Keratinocyte (primary cell): ENCODE data around the gene SELENOW. TPM values are rescaled to one million over a fixed set of nuclear protein-coding genes. Genes with fewer than 3 reads are reported as not detected.

Experiments used
- DNase-seq: peaks from one replicate; pipeline ENCODE4 v3.0.0-alpha.2; 2011; ENCODE audit warnings: low read depth, missing footprints, low spot score
- FAIRE-seq: peaks from 2 replicates; lab custom pipeline; 2011; peaks lifted over from hg19 to GRCh38; lab: Jason Lieb, UNC
- H2AFZ ChIP-seq: 2 replicates; pipeline ENCODE4 v1.6.0; 2012; ENCODE audit warnings: low read length, control low read depth, inconsistent platforms; ENCODE audit not compliant: control insufficient read depth
- H3K27ac ChIP-seq: 2 replicates; pipeline ENCODE4 v1.5.1; 2011; ENCODE audit warnings: low read length; ENCODE audit not compliant: control insufficient read depth, insufficient read depth
- H3K27me3 ChIP-seq: 3 replicates; pipeline ENCODE4 v1.6.0; 2011; ENCODE audit warnings: low read length; ENCODE audit not compliant: control insufficient read depth, insufficient read depth; ENCODE audit errors: extremely low read depth
- H3K36me3 ChIP-seq, 2 experiments: 2 replicates in 1 of 2; 3 replicates in 1 of 2; pipeline ENCODE4 v1.5.1; 2011; ENCODE audit warnings: low read length in 2 of 2, mild to moderate bottlenecking in 1 of 2; ENCODE audit not compliant: control insufficient read depth in 2 of 2, insufficient read depth in 2 of 2; ENCODE audit errors: extremely low read depth in 1 of 2
- H3K4me1 ChIP-seq: 3 replicates; pipeline ENCODE4 v1.5.1; 2011; ENCODE audit warnings: low read length; ENCODE audit not compliant: control insufficient read depth, insufficient read depth; ENCODE audit errors: extremely low read depth
- H3K4me2 ChIP-seq: 3 replicates; pipeline ENCODE4 v1.6.0; 2011; ENCODE audit warnings: low read depth, low read length; ENCODE audit not compliant: control insufficient read depth, insufficient read depth; ENCODE audit errors: extremely low read depth
- H3K4me3 ChIP-seq, 3 experiments: fragments of 200-600 bp in 1 of 3; sonication (generic) in 1 of 3; 2 replicates in 2 of 3; 3 replicates in 1 of 3; pipeline ENCODE4 v1.5.1; 2011 to 2016; ENCODE audit warnings: low read length in 3 of 3, mild to moderate bottlenecking in 3 of 3, control low read depth in 2 of 3, inconsistent platforms in 1 of 3, low read depth in 1 of 3, mixed read lengths in 1 of 3, mixed run types in 1 of 3, moderate library complexity in 1 of 3; ENCODE audit not compliant: control insufficient read depth in 2 of 3, insufficient read depth in 2 of 3; ENCODE audit errors: extremely low read depth in 1 of 3
- H3K79me2 ChIP-seq: 2 replicates; pipeline ENCODE4 v1.6.0; 2012; ENCODE audit warnings: low read length; ENCODE audit not compliant: control insufficient read depth, insufficient read depth
- H3K9ac ChIP-seq: 3 replicates; pipeline ENCODE4 v1.6.0; 2011; ENCODE audit warnings: low read length; ENCODE audit not compliant: control insufficient read depth, insufficient read depth; ENCODE audit errors: extremely low read depth
- H3K9me1 ChIP-seq: 3 replicates; pipeline ENCODE4 v1.6.0; 2011; ENCODE audit warnings: low read length; ENCODE audit not compliant: control insufficient read depth, insufficient read depth; ENCODE audit errors: extremely low read depth
- H3K9me3 ChIP-seq: 2 replicates; pipeline ENCODE4 v1.5.1; 2012; ENCODE audit warnings: low read depth, low read length; ENCODE audit not compliant: control insufficient read depth
- H4K20me1 ChIP-seq: 3 replicates; pipeline ENCODE4 v1.6.0; 2011; ENCODE audit warnings: low read length; ENCODE audit not compliant: control insufficient read depth, insufficient read depth; ENCODE audit errors: extremely low read depth
- CTCF ChIP-seq, 3 experiments: IDR thresholded peaks in 1 of 3; conservative IDR thresholded peaks in 1 of 3; optimal IDR thresholded peaks in 1 of 3; 2 replicates in 2 of 3; 3 replicates in 1 of 3; pipeline versions ENCODE3 to v1.5.1; 2011; ENCODE audit warnings: low read length in 3 of 3, mild to moderate bottlenecking in 3 of 3, moderate library complexity in 2 of 3, control low read depth in 1 of 3, inconsistent platforms in 1 of 3; ENCODE audit not compliant: insufficient read depth in 2 of 3; ENCODE audit errors: extremely low read depth in 1 of 3
- EZH2 ChIP-seq: IDR thresholded peaks from one replicate; pipeline ENCODE4 v1.6.1; 2012; ENCODE audit warnings: inconsistent platforms, mild to moderate bottlenecking, low read length, moderate library complexity
- dilution Hi-C: fragments of 300-500 bp; cut with MboI; formaldehyde crosslinking; loops from one replicate; pipeline ENCODE4 v1.7.0; 2020; ENCODE audit warnings: low sequenced_read_pairs; ENCODE audit not compliant: extremely low pct_ligation_motif_present
- polyA plus RNA-seq, 5 experiments: library from polyadenylated mRNA; depleted of rRNA in 3 of 5; stranded (reverse) in 3 of 5; stranded (forward) in 1 of 5; unstranded in 1 of 5; fragments of >200 nt; gene quantifications; 1 replicate in 1 of 5; 2 replicates in 3 of 5; 3 replicates in 1 of 5; pipeline versions ENCODE4 v1.2.1 to v1.2.3, GENCODE V29; 2011 to 2012; ENCODE audit warnings: missing spikeins in 2 of 5, low read depth in 1 of 5, low replicate concordance in 1 of 5

The SELENOW gene
- polyA plus RNA-seq, 1 donor (not counting 4 experiments of a cell fraction or from before 2014, with no cell fraction given), result 509 TPM

DNA sequence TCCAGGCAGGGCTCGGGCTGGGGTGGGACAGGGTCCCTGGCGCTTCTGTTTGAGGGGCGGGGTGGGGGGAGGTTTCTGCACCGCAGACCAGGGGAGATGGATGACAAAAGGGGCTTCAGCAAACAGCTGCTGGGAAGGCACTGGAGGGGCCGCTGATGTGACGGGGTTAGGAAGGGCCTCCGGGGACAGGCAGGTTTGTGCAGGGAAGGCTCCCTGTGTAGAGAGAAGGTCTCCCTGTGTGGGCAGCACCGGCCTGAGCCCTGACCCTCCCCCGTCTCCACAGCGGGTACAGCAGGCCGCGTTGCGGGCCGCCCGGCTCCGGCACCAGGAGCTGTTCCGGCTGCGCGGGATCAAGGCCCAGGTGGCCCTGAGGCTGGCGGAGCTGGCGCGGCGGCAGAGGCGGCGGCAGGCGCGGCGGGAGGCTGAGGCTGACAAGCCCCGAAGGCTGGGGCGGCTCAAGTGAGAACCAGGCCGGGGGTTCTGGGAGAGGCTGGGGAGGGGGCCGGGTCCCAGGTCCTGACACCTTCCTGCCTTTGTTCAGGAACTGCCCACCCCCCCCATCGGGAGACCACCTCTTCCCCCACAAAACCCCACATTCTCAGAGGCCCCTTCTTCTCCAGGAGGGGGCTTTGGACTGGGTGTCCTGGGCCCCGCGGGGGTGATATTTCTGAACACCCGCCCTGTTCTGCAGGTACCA lies 23.3 kb upstream of the SELENOW start:
- Histone ChIP-seq H3K4me2 (no peak overlapping the region), H3K27me3 (no peaks in the 10 kb centered on the region), H3K36me3 (peaks cover 49 to 58% of the 10 kb centered on the region in 2 experiments), H3K9me1 (no peaks in the 10 kb centered on the region), H3K4me1 (no peaks in the 10 kb centered on the region), H4K20me1 (no peaks in the 10 kb centered on the region), H3K9me3 (no peaks in the 10 kb centered on the region), H3K4me3 (no peak overlapping the region), H2AFZ (no peak overlapping the region), H3K79me2 (peaks cover 8% of the 10 kb centered on the region), H3K27ac (no peak overlapping the region), H3K9ac (no peak overlapping the region)
- DNase-seq (no peak), FAIRE-seq (no peak)
- TF ChIP-seq EZH2, result no peak
- no peak for TF ChIP-seq CTCF (optimal IDR thresholded peaks at IDR 0.05 in 1 of 3, IDR thresholded peaks at IDR 0.05 in 1 of 3, conservative IDR thresholded peaks at IDR 0.05 in 1 of 3; ENCODE audit: extremely low read depth in 1 of 3, insufficient read depth in 2 of 3, low read length in 3 of 3)
- dilution Hi-C loops, result no loop called here

DNA sequence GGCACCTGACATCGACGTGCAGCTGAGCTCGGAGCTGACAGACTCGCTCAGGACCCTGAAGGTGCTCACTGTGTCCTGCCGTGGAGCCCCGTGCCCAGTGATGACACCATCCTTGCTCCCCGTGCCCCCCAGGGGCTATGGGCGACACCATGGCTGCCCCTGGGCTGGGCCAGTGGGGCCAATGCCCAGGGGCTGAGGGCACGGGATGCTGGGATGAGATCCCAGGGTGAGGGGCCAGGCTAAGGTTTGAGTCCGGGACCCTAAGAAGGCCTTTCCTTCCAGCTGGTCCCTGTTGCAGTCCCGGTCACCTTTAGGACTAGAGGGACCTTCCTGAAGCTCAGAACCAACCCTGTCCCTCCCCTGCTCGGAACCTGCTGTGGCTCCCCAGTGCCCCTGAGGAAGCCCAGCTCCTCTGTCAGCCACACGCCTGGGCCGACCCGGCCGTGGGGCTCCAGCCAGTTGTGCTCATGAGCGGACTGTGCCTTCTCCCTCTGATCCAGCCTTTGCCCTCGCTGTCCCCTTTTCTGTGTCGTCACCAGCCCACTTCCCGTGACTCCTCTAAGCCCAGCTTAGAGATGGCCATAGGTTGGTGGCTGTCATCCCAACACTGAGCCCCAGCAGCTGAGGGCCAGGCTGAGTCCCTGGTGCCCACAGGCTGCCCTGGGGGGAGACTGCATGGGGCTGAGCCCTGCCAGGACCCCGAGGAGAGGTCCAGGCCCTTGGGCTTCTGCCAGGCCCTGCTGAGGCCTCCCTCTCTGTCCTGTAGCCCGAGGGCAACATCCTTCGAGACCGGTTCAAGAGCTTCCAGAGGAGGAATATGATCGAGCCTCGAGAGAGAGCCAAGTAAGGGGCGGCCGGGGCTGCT lies 22.5 kb upstream of the SELENOW start:
- H3K36me3 ChIP-seq, result peaks cover 41 to 53% of the 10 kb centered on the region in 2 experiments
- DNase-seq (no peak), FAIRE-seq (no peak)
- H3K27ac ChIP-seq, result no peak overlapping the region
- H3K27me3 ChIP-seq, result no peaks in the 10 kb centered on the region
- TF ChIP-seq EZH2 (no peak), CTCF (optimal IDR thresholded peaks at IDR 0.05 in 1 of 3, IDR thresholded peaks at IDR 0.05 in 1 of 3, conservative IDR thresholded peaks at IDR 0.05 in 1 of 3; ENCODE audit: extremely low read depth in 1 of 3, insufficient read depth in 2 of 3, low read length in 3 of 3) (no peak)
- H3K9ac ChIP-seq, result no peak overlapping the region
- no peaks in the 10 kb centered on the region for H3K4me1 ChIP-seq
- H3K9me3 ChIP-seq, result no peaks in the 10 kb centered on the region
- no peaks in the 10 kb centered on the region for H3K9me1 ChIP-seq
- no peaks in the 10 kb centered on the region for H4K20me1 ChIP-seq
- H3K79me2 ChIP-seq, result peaks cover 1% of the 10 kb centered on the region
- no peak overlapping the region for H3K4me3 ChIP-seq
- H2AFZ ChIP-seq, result no peak overlapping the region
- dilution Hi-C loops, result no loop called here
- H3K4me2 ChIP-seq, result no peak overlapping the region
